ENCODE measurements around the gene ZMYND11.
A peak's percentile ranks its signal among the peaks of the same experiment; 100 is the strongest.

ZMYND11 gene

GRCh38 chr10:135132-135600 is at the start of gene ZMYND11:
Gene ZMYND11 (plus strand): TSS chr10:135455. CDS start chr10:180013, 44,558 bp downstream.
- Histone ChIP-seq H3K79me2 (ENCODE audit: low read length) (peaks cover 44% of the 10 kb centered on the region), H3K4me1 (ENCODE audit: low read length) (peaks cover 16% of the 10 kb centered on the region), H3K27ac (ENCODE audit: low read length) (peak within 1 kb of the TSS; percentile 74; the same call in 1 of the 2 replicates), H3K9me3 (replicated peaks; ENCODE audit: insufficient read depth, low read length) (no peaks in the 10 kb centered on the region), H3K4me2 (ENCODE audit: low read depth, low read length) (peak within 1 kb of the TSS; percentile 95), H3K27me3 (replicated peaks; ENCODE audit: insufficient read depth, low read length) (no peaks in the 10 kb centered on the region), H3K9me2 (replicated peaks; ENCODE audit: insufficient read depth, low read length) (no peaks in the 10 kb centered on the region), H3K36me3 (replicated peaks; ENCODE audit: insufficient read depth, low read length) (no peaks in the 10 kb centered on the region), H4K20me1 (ENCODE audit: insufficient read depth, low read length) (peaks cover 6% of the 10 kb centered on the region; the same call in 1 of the 2 replicates), H3F3A (ENCODE audit: insufficient read depth, low read length) (peaks cover 7% of the 10 kb centered on the region; the same call in 1 of the 2 replicates), H2AFZ (ENCODE audit: low read length) (peak within 1 kb of the TSS; percentile 84), H3K9ac (ENCODE audit: low read length) (peak within 1 kb of the TSS; percentile 91), H3K4me3 (ENCODE audit: low read length) (peak within 1 kb of the TSS; percentile 68)
- TF ChIP-seq CTCF (IDR thresholded peaks at IDR 0.05; ENCODE audit: low read length): no peak
- no peak for TF ChIP-seq EZH2 (optimal IDR thresholded peaks at IDR 0.05; ENCODE audit: low read depth, low read length)
- TF ChIP-seq EZH2phosphoT487 (IDR thresholded peaks at IDR 0.05; ENCODE audit: low read length): no peak
- DNase-seq: peak; percentile 65

GRCh38 chr10:86031-86430 is 49.2 kb upstream of the ZMYND11 start:
- no peaks in the 10 kb centered on the region for H3K27me3 ChIP-seq (replicated peaks; ENCODE audit: insufficient read depth, low read length)

GRCh38 chr10:87177-88080 is 47.8 kb upstream of the ZMYND11 start:
- DNase-seq: no peak
- no peak overlapping the region for H2AFZ ChIP-seq (ENCODE audit: low read length)
- no peaks in the 10 kb centered on the region for H3K27me3 ChIP-seq (replicated peaks; ENCODE audit: insufficient read depth, low read length)
- no peak overlapping the region for H3K4me2 ChIP-seq (ENCODE audit: low read depth, low read length)
- H3K4me1 ChIP-seq (ENCODE audit: low read length): no peaks in the 10 kb centered on the region
- no peaks in the 10 kb centered on the region for H4K20me1 ChIP-seq (ENCODE audit: insufficient read depth, low read length)
- H3K4me3 ChIP-seq (ENCODE audit: low read length): no peak overlapping the region
- no peaks in the 10 kb centered on the region for H3K79me2 ChIP-seq (ENCODE audit: low read length)
- TF ChIP-seq EZH2 (optimal IDR thresholded peaks at IDR 0.05; ENCODE audit: low read depth, low read length) (no peak), EZH2phosphoT487 (IDR thresholded peaks at IDR 0.05; ENCODE audit: low read length) (no peak), CTCF (IDR thresholded peaks at IDR 0.05; ENCODE audit: low read length) (no peak)
- no peak overlapping the region for H3K27ac ChIP-seq (ENCODE audit: low read length)
- no peaks in the 10 kb centered on the region for H3K9me3 ChIP-seq (replicated peaks; ENCODE audit: insufficient read depth, low read length)
- no peaks in the 10 kb centered on the region for H3K9me2 ChIP-seq (replicated peaks; ENCODE audit: insufficient read depth, low read length)
- no peaks in the 10 kb centered on the region for H3F3A ChIP-seq (ENCODE audit: insufficient read depth, low read length)
- H3K36me3 ChIP-seq (replicated peaks; ENCODE audit: insufficient read depth, low read length): no peaks in the 10 kb centered on the region
- no peak overlapping the region for H3K9ac ChIP-seq (ENCODE audit: low read length)

More at GRCh38 chr10:86031-86430, 49.2 kb upstream of the ZMYND11 start:
- no peaks in the 10 kb centered on the region for H4K20me1 ChIP-seq (ENCODE audit: insufficient read depth, low read length)
- DNase-seq: no peak
- no peaks in the 10 kb centered on the region for H3K4me1 ChIP-seq (ENCODE audit: low read length)
- H3K27ac ChIP-seq (ENCODE audit: low read length): no peak overlapping the region
- no peaks in the 10 kb centered on the region for H3K9me3 ChIP-seq (replicated peaks; ENCODE audit: insufficient read depth, low read length)
- no peak overlapping the region for H3K4me3 ChIP-seq (ENCODE audit: low read length)
- no peaks in the 10 kb centered on the region for H3K36me3 ChIP-seq (replicated peaks; ENCODE audit: insufficient read depth, low read length)
- TF ChIP-seq EZH2 (optimal IDR thresholded peaks at IDR 0.05; ENCODE audit: low read depth, low read length) (no peak), CTCF (IDR thresholded peaks at IDR 0.05; ENCODE audit: low read length) (no peak), EZH2phosphoT487 (IDR thresholded peaks at IDR 0.05; ENCODE audit: low read length) (no peak)
- H2AFZ ChIP-seq (ENCODE audit: low read length): no peak overlapping the region
- H3K4me2 ChIP-seq (ENCODE audit: low read depth, low read length): no peak overlapping the region
- H3K79me2 ChIP-seq (ENCODE audit: low read length): no peaks in the 10 kb centered on the region
- H3K9ac ChIP-seq (ENCODE audit: low read length): no peak overlapping the region
- no peaks in the 10 kb centered on the region for H3K9me2 ChIP-seq (replicated peaks; ENCODE audit: insufficient read depth, low read length)
- no peaks in the 10 kb centered on the region for H3F3A ChIP-seq (ENCODE audit: insufficient read depth, low read length)
